GM19438 (cell line): ENCODE results near the gene CCDC40.
"Not testable (repeated sequence)": the region's sequence is repeated elsewhere in the genome, so short reads cannot be mapped to it uniquely, and the experiment has no call there.

ENCODE experiments used
- ATAC-seq: cut with Tn5 transposase; IDR thresholded peaks from one replicate; pipeline ENCODE4 v1.9.1; 2021; ENCODE audit warnings: low read depth; ENCODE audit not compliant: unreplicated experiment

Gene CCDC40

DNA sequence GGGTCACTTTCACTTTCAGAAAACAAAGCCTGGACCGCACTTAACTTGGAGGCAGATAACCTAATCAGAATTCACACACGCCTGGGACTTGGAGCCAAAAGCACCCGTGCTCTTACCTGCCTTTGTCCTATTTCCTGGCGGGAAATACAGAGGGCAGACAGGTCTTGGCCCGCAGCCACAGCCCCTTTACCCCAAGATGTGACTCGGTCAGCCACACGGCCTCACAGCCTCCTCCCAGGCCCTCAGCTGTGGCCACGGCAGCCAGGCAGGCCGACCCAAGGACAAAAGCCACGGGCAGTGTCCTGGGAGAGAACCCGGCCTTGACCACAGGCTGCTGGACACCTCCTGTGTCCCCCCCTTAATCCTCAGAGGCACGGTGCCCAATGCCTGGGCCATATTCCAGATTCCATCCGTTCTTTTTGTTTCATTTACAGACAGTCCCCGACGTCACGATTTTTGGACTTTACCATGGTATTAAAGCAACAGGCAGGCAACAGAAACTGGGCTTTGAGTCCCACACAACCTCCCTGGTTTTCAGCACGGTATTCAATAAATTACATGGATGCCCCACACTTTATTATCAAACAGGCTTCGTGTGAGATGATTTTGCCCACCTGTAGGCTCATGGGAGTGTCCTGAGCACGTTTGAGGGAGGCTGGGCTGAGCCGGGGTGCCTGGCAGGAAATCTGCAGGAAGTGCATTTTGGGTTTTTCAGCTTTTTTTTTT, 34.8 kb downstream of the CCDC40 start:
- no peak for ATAC-seq

DNA sequence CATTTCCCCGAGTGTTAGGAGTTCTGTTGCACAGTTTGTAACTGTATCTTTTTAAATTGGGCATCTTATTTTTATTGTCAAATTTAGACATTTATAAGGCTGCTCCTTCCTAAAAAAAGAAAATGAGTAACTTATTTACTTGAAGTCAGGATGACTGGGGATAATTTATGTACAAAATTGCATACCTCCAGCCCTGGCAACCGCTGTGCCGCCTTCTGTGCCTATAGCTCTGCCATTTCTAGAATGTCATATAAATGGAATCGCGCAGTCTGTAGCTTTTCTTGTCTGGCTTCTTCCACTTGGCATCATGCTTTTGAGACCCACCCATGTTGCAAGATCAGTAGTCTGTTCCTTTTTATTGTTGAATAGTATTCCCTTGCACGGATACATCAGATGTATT, 36.0 kb downstream of the CCDC40 start:
- ATAC-seq = no peak

DNA sequence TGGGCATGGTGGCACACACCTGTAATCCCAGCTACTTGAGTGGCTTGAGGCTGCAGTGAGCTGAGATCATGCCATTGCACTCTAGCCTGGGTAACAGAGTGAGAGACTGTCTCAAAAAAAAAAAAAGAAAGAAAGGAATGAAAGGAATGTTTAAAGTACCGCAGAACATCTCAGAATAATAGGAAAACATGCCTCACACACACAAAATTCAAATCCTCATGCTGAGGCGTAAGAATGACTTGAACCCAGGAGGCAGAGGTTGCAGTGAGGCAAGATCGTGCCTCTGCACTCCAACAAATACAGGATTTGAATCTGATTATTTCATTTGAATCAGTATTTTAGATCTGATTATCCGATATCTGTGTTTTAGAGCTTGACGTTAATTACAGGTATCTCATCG, 43.6 kb downstream of the CCDC40 start:
- no peak for ATAC-seq

DNA sequence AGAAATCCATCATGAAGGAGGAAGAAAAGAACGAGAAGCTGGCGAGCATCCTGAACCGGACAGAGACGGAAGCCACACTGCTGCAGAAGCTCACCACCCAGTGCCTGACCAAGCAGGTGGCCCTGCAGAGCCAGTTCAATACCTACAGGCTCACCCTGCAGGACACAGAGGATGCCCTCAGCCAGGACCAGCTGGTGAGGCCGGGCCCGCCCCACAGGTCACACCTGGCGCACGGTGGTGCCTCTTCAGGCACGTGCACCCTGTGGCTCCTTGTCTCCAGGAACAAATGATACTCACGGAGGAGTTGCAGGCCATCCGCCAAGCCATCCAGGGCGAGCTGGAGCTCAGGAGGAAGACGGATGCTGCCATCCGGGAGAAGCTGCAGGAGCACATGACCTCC, 45.2 kb downstream of the CCDC40 start:
- no peak for ATAC-seq

DNA sequence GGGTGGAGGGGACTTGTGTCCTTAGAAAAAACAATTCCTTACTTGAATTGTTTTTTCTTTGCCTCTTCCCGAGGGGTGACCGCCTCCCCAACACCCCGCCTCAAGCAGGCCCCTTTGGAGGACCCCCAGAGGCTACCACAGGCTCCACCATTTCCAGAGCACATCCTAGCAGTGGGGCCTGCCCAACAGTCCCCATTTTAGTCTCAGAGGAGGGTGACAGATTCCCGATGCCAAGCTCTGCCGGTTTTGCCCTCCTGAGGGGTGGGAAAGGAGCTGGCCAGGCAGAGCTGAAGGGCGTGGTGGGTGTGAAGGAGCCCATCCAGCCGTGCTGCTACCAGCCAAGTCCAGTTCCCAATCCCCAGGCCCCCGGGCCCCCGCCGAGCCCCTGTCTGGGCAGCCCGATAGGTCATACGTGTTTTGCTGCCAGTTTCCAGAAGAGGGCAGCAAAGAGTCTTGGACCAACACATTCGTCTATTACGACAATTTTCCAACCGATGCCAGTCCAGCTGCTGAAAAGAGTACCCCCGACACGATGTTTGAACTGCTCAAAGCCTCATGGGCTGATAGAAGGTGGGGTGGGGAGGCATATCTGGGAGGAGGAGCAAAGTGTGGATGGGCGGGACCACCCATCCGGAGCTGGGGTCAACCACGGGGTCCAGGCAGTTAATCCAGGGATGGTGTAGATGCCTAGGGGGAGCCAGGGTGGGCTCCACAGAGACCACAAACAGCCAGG, 46.1 kb downstream of the CCDC40 start:
- ATAC-seq = no peak

DNA sequence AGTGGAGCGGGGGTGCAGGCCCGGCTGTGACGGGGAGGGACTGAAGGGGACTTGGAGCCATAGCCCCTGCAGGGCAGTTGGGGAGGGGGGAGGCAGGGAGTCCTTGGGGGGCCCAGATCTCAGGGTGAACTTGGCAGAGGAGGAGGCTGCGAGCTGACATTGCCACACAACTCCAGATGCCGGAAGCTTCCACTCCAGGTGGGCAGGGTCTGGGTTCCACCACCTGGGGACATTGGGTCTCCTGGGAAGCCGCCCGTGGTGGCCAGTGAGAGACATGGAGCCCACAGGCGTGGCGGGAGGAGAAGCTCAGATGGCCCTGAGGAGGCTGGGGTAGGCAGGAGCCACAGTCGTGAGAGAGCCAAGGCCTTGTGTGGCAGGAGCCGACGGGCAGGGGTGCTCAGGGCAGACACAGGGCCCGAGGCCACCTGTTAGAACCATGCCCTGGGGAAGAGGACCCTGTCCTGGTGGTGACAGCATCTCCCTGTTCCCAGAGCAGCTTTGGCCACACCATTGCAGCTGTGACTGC, 46.8 kb downstream of the CCDC40 start:
- no peak for ATAC-seq

DNA sequence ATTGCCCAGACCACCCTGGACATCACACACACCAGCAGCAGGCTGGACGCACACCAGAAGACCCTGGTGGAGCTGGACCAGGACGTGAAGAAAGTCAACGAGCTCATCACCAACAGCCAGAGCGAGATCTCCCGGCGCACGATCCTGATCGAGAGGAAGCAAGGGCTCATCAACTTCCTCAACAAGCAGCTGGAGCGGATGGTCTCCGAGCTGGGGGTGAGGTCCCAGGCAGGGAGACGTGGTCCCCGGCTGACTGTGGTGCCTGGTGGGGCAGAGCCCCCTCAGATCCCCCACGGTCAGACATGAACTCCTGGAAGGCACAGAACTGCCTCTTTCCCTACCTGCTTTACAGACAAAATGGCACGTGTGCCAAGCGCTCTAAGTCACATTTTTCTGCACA, 48.3 kb downstream of the CCDC40 start:
- no peak for ATAC-seq

DNA sequence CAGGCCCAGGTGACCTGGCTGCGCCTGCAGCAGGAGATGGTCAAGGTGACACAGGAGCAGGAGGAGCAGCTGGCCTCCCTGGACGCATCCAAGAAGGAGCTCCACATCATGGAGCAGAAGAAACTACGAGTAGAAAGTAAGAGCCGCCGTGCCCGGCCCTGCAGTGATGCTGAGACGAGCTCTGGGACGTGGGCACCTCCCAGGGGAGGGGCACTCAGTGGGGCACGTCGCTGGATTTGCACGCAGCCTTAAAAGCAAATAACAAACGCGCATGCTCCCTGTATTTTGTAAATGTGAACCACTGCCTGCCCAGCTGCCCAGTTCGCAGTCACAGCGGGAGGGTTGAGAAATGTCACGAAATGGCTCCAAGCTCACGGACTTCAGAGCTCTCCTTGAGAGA, 49.6 kb downstream of the CCDC40 start:
- ATAC-seq = no peak

DNA sequence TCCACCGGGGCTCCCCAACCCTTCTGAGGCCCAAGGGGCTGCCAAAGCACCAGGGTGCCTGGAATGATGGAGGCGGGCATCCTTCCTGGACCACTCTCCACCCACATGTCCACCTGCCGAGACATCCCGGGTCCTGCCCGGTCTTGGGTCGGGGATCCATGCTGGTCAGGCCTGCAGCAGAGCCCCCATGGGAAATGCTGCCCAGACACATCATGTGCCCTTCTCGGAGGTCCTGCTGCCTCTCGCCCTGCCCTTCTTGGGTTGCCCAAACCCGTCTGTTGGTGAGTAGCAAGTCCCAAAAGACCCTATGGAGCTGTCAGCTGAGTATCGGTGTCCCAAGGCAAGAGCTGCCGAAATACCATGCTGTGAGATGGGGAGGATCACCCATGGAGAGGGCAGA, 50.2 kb downstream of the CCDC40 start:
- no peak for ATAC-seq

DNA sequence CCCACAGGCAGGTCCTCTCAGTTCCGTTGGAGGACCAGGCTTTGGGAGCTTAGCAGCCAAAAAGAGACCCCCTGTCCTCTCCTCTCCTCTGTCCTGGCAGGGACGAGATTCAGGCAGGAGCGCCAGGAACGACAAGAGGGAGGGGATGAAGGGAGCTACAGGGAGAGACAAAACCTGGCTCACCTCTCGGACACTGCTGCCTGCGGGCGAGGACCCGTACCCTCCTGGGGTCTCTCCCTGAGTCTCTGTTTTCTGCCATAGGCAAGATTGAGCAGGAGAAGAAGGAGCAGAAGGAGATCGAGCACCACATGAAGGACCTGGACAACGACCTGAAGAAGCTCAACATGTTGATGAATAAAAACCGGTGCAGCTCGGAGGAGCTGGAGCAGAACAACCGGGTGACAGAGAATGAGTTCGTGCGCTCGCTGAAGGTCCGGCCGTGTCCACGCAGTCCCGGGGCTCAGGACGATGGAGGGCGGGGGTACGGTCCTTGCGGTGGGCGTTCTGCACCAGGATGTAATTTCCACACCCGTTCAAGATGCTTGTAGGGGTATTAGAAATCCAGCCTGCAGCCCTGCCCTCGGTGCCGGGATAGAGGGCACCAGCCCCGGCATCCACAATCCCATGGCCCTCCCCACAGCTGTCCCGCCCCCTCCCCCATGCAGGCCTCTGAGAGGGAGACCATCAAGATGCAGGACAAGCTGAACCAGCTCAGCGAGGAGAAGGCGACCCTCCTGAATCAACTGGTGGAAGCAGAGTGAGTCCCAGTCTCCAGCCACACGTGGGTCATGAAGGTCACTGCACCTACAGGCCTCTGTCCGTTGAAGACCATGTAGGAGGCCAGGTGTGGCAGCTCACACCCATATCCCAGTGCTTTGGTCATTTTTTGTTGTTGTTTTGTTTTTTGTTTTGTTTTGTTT, 51.2 kb downstream of the CCDC40 start:
- no peak for ATAC-seq

DNA sequence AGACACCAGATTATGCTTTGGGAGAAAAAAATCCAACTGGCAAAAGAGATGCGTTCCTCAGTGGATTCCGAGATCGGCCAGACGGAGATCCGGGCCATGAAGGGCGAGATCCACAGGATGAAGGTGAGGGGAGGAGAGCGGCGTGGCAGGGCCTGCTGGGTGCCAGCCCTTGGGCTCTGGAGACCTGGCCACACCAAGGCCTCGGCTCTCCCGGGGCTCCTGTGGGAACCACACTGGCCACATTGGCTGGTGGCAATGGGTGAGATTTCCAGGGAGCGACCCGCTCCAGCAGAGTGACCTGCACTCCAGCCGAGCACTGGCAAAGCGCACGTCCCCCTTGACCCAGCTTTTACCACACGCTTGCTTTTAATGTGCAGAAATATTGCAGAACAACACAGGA, 53.3 kb downstream of the CCDC40 start:
- no peak for ATAC-seq

DNA sequence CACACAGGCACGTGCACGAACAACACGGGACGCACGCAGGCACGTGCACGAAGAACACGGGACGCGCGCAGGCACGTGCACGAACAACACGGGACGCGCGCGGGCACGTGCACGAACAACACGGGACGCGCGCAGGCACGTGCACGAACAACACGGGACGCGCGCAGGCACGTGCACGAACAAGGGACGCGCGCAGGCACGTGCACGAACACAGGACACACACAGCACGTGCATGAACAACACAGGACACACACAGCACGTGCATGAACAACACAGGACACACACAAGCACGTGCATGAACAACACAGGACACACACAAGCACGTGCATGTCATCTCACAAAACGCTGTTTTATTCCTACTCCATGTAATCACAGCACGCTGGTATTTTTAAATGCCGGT, 53.7 kb downstream of the CCDC40 start:
- not testable (repeated sequence) for ATAC-seq

DNA sequence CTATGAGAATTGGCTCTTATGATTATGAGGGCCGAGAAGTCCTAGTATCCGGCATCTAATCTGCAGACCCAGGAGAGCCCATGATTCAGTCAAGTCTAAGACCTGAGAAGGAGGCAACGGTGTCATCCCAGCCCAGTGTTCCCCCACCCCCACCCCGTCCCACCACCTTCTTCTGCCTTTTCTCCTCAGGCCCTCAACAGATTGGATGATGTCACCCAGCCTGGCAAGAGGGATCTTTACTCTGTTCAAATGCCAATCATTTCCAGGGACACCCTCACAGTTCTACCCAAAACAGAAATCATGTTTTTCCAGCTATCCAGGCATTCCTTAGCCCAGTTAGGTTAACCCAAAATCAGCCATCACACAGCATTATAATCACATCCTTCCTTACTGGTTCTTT, 54.9 kb downstream of the CCDC40 start:
- no peak for ATAC-seq

DNA sequence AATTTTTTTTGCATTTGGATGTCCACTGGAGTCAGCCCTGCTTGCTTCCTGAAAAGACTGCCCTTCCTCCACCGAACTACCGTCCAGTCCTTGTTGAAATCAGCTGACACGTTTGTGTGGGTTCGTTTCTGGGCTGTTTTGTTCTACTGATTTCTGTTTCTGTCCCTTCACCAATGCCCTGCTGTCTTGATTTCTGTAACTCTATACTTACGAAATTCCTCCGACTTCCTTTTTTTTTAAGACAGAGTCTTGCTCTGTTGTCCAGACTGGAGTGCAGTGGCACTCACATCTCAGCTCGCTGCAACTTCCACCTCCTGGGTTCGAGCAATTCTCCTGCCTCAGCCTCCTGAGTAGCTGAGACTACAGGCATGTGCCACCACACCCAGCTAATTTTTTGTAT, 56.5 kb downstream of the CCDC40 start:
- ATAC-seq = no peak

DNA sequence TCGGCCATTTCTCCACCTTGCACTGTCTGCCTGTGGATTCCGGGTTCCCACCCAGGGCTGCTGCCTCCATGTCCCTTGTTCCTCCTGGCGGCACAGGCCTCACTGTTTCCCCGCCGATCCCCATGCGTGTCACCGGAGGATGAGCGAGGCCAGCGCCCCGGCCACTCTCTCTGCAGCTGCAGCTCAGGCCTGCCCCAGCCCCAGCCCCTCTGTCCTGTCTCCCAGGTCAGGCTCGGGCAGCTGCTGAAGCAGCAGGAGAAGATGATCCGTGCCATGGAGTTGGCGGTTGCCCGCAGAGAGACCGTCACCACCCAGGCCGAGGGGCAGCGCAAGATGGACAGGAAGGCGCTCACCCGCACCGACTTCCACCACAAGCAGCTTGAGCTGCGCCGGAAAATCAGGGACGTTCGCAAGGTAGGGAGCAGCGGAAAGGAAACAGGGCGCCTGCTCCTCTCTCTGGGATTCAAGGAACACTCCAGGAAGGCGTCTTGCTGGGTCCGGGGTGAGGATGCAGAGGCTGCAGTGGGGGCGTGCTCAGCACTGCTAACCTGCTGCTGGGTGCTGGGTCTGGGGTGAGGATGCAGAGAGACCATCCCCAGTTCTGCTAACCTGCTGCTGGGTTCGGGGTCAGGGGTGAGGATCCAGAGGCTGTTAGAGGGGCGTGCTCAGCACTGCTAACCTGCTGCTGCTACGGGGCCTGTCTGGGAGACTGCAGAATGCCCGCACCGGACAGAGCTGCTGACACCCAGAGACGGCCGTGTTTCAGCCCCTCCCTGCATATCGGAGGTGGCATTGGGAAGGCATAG, 58.8 kb downstream of the CCDC40 start:
- ATAC-seq = no peak

DNA sequence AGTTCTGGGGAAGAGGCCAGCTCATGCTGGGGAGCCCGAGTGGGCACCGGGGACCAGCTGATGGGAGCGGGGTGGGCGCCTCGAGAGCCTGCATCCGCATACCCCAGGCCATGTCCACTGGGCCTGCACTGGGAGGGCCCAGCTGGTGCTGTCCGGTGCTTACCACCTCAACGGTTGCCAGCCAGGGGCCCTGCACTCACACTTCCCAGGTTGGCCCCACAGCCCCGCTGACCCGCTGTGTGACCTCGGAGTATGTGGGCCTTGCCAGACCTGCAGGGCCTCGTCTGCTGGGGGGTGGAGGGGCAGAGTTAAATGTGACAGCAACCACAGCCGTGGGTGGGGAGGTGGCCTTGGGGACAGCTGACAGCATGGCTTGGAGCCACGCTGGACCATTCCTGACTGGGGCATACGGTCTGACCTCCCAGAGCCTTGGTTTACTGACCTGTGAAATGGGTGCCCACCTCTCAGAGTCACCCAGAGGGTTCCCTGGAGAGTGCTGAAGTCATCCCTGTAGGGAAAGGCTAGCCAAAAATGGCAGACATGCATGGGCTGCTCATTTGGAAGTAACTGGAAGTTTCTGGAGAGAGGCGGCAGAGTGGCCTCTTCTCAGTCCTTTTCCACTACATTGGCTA, 59.5 kb downstream of the CCDC40 start:
- no peak for ATAC-seq

DNA sequence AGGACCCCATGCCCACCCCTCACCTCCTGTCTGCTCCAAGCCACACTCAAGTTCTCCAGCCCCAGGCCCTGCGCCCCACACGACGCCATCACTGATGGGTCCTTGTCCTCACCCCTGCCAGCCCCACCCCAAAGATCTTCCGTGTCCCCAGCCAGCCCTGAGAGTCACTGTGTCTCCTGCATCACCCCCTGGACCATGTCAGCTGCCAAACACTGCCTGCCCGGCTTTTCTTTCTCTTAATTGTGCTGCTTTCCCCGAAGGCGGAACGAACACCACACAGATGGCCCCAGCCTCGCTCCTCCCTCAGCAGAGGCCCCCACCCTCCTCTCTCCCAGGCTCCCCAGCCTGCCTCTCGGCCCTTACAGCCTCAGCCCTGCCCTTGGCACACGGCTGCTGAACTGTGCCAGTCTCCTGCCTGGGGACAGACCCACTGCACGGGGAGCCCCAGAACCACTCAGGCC, 60.1 kb downstream of the CCDC40 start:
- ATAC-seq = no peak

DNA sequence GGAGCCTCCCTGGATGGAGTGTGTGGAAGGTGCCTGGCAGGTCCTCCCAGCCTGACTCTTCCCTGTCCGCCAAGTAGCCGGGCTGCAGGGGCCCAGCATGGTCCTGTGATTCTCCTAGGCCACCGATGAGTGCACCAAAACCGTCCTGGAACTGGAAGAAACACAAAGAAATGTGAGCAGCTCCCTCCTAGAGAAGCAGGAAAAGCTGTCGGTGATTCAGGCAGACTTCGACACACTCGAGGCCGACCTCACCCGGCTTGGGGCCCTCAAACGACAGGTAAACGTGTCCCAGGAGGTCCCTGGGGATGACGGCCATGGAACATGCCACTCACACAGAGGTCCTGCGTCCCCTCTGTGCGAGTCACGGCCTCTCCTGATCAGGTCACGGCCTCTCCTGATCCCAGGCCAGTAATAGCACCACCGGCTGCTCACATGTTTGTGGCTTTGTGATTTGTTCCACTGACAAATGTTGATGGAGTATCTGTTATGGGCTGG, 60.7 kb downstream of the CCDC40 start:
- no peak for ATAC-seq

DNA sequence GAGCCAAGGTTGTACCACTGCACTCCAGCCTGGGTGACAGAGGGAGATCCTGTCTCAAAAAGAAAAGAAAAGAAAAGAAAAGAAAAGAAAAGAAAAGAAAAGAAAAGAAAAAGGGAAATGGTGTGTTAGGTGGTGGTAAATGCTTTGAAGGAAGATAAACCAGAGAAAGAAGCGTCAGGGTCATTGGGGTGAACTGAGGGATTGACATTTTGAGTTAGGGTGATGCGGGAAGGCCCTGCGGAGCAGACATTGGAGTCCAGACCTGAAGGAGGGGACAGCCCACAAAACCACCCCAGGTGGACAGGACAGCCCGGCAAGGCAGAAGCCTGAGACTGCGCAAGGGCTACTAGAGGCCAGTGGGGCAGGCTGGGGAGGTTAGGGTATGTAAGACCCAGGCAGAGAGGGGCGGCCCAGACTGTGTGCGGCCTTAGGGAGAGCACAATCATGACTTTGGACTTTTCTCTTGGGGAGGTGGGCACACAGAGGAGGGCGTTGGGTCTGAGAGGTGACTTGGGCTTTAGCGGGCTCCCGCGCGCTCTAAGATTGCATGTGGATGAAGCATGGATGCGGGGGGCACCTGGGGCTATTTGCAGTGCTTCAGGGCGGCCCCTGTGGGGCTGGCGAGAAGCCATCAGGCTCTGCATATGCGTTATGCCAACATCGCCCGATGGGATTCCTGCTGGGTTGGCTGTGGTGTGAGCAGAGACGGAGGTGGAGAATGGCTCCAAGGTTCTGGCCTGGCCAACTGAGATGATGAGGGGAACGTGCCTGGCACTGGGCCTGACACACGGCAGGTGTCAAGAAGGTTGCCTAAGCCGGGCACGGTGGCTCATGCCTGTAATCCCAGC, 61.6 kb downstream of the CCDC40 start:
- ATAC-seq = no peak
